Stomach (tissue), 9 donors: ENCODE measurements around the gene SPATA33. TPM values are rescaled to one million over a fixed set of nuclear protein-coding genes. Genes with fewer than 3 reads are reported as not detected.
A peak's percentile ranks its signal among the peaks of the same experiment; 100 is the strongest.
"Not testable (repeated sequence)": the region's sequence is repeated elsewhere in the genome, so short reads cannot be mapped to it uniquely, and the experiment has no call there.

ENCODE experiments used
- DNase-seq, 2 donors: peaks; one replicate each; pipeline versions ENCODE4 v3.0.0 to v3.0.0-alpha.2; 2013 to 2019
- H3K27ac ChIP-seq, 5 donors: fragments of 200-600 bp in 4 of 5; sonication (generic) in 4 of 5; one replicate each; pipeline ENCODE4 v1.5.1; 2013 to 2019; ENCODE audit warnings: mild to moderate bottlenecking in 1 of 5, moderate library complexity in 1 of 5
- H3K27me3 ChIP-seq, 3 donors: fragments of 200-600 bp; sonication (generic); one replicate each; pipeline ENCODE4 v1.5.1; 2017 to 2019; ENCODE audit warnings: mixed run types in 1 of 3
- H3K36me3 ChIP-seq, 4 donors: fragments of 200-600 bp; sonication (generic); 1 replicate in 3 of 4; 2 replicates in 1 of 4; pipeline ENCODE4 v1.5.1; 2016 to 2019
- H3K4me1 ChIP-seq, 4 donors: fragments of 200-600 bp; sonication (generic); one replicate each; pipeline ENCODE4 v1.5.1; 2016 to 2019
- H3K4me3 ChIP-seq, 4 donors: fragments of 200-600 bp; sonication (generic) in 3 of 4; one replicate each; pipeline ENCODE4 v1.5.1; 2016 to 2019; ENCODE audit warnings: mild to moderate bottlenecking in 1 of 4
- H3K9me3 ChIP-seq, 4 donors: fragments of 200-600 bp; sonication (generic); one replicate each; pipeline ENCODE4 v1.5.1; 2016 to 2019
- EP300 ChIP-seq: sonication (generic); formaldehyde crosslinking; IDR thresholded peaks from one replicate; pipeline ENCODE4 v1.6.1; 2017; ENCODE audit warnings: antibody characterized with exemption
- POLR2A ChIP-seq, 4 donors: fragments of 450-650 bp; IDR thresholded peaks; one replicate each; pipeline ENCODE4 v1.6.1; 2016; ENCODE audit warnings: antibody characterized with exemption in 4 of 4, control low read depth in 2 of 4, mild to moderate bottlenecking in 1 of 4, moderate library complexity in 1 of 4
- POLR2AphosphoS5 ChIP-seq, 3 donors: sonication (generic); formaldehyde crosslinking; IDR thresholded peaks; one replicate each; pipeline ENCODE4 v1.6.1; 2016; ENCODE audit warnings: antibody characterized with exemption in 3 of 3
- WGBS, 5 donors: extraction: QIAGEN DNeasy Blood & Tissue Kit in 3 of 5; methylation state at CpG; one replicate each; pipeline versions ENCODE4 v1.1.5 to v1.1.7; 2013 to 2018; 5-methylcytosine and 5-hydroxymethylcytosine counted together
- intact Hi-C: fragments of 100-400 bp; cut with DNase I; formaldehyde crosslinking; loops from one replicate; pipeline ENCODE4 v1.15.1; 2023; ENCODE audit warnings: low total_unique reads
- polyA plus RNA-seq, 3 donors: library from polyadenylated mRNA; stranded (reverse); fragments of 200-250 nt; gene quantifications; one replicate each; pipeline ENCODE4 v1.2.3, GENCODE V29; 2013
- total RNA-seq, 5 donors: library from RNA; depleted of rRNA; stranded (reverse); fragments of >200 nt; gene quantifications; one replicate each; pipeline versions ENCODE4 v1.1.0 to v1.2.3, GENCODE V29; 2014 to 2016
- TF ChIP-seq, protein P1 (sequence below), 7 experiments: fragments of 450-650 bp in 4 of 7; fragments of 200-600 bp in 3 of 7; sonication (generic) in 3 of 7; IDR thresholded peaks; one replicate each; pipeline ENCODE4 v1.5.1; 2016 to 2019; ENCODE audit warnings: antibody characterized with exemption in 7 of 7, control low read depth in 2 of 7, mild to moderate bottlenecking in 1 of 7
- donor health status: healthy with polysubstance abuse.
- donor health status: Bipolar disorder and iron deficiency.
- donor health status: healthy.

Gene SPATA33
- total and polyA plus RNA-seq, 8 donors = 3.2 to 181 (median 11.1) TPM

DNA sequence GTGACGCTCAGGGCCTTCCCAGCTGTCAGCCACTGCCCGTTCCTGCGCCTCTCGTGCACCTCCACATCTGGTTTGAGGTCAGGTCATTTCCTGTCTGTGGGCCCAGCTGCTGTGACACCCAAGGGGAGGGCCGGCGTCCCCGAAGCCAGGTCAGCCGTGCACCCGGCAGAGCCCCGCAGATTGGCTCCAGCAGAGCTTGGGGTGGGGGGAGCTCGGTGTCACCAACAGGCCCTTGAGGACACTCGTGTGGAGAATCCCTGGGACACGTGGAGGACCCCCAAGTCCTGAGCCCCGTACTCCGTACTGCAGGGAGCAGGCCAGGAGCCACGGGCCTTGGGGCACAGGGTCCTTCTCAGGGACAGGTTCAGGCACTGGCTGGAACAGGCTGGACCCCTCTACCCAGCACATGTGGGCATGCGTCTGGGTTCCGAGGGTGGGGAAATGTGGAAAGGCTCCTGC lies 39.1 kb downstream of the SPATA33 start:
- H3K4me1 ChIP-seq = peaks cover 19 to 47% (median 32%) of the 10 kb centered on the region in 4 donors
- no peaks in the 10 kb centered on the region for H3K9me3 ChIP-seq
- DNase-seq = peak in 1 of 2 donors; percentile 36
- intact Hi-C loops = no loop called here
- peaks cover 0 to 9% (median 0%) of the 10 kb centered on the region in 3 donors for H3K27me3 ChIP-seq
- 63 to 77% (median 68%) methylated on average over 9 to 18 of the region's 18 CpGs for WGBS, 5 donors
- TF ChIP-seq, protein P1, sequence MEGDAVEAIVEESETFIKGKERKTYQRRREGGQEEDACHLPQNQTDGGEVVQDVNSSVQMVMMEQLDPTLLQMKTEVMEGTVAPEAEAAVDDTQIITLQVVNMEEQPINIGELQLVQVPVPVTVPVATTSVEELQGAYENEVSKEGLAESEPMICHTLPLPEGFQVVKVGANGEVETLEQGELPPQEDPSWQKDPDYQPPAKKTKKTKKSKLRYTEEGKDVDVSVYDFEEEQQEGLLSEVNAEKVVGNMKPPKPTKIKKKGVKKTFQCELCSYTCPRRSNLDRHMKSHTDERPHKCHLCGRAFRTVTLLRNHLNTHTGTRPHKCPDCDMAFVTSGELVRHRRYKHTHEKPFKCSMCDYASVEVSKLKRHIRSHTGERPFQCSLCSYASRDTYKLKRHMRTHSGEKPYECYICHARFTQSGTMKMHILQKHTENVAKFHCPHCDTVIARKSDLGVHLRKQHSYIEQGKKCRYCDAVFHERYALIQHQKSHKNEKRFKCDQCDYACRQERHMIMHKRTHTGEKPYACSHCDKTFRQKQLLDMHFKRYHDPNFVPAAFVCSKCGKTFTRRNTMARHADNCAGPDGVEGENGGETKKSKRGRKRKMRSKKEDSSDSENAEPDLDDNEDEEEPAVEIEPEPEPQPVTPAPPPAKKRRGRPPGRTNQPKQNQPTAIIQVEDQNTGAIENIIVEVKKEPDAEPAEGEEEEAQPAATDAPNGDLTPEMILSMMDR (IDR thresholded peaks at IDR 0.05) = no peak
- TF ChIP-seq POLR2AphosphoS5 (IDR thresholded peaks at IDR 0.05) = no peak
- TF ChIP-seq POLR2A (IDR thresholded peaks at IDR 0.05) = no peak
- no peak for TF ChIP-seq EP300
- peaks cover 28 to 65% (median 62%) of the 10 kb centered on the region in 4 donors for H3K36me3 ChIP-seq
- no peak overlapping the region for H3K4me3 ChIP-seq
- no peak overlapping the region for H3K27ac ChIP-seq

DNA sequence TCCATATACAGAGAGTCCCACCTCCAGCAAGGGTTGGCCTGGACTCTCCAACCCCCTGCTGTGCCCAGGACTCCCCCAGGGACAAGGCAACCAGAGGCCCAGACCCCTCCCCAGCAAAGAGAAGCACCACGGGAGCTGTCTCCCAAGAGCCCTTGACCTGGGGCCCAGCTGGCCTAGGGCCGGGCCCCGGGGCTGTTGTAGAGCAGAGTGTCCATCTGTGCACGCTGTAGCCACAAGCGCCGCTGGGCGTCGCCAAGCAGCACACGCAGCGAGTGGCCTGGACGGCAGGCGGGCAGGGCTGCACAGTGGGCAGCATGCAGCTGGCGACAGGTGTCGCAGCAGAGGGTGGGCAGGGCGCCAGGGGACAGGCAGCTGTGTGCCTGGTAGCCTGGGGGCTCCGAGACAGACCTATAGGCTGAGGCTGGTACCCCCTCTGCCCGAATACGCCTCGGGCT lies 39.6 kb downstream of the SPATA33 start:
- no peak overlapping the region for H3K27ac ChIP-seq
- 79 to 94% (median 89%) methylated on average over 15 to 19 of the region's 19 CpGs for WGBS, 5 donors
- H3K9me3 ChIP-seq = no peaks in the 10 kb centered on the region
- intact Hi-C loops = no loop called here
- H3K4me1 ChIP-seq = peaks cover 24 to 52% (median 37%) of the 10 kb centered on the region in 4 donors
- peaks cover 23 to 60% (median 57%) of the 10 kb centered on the region in 4 donors for H3K36me3 ChIP-seq
- peak in 1 of 2 donors; percentile 44 for DNase-seq
- H3K27me3 ChIP-seq = peaks cover 0 to 13% (median 0%) of the 10 kb centered on the region in 3 donors
- no peak overlapping the region for H3K4me3 ChIP-seq
- no peak for TF ChIP-seq POLR2A (IDR thresholded peaks at IDR 0.05)
- TF ChIP-seq, protein P1 (IDR thresholded peaks at IDR 0.05) = no peak
- peak in 1 of 3 donors; percentile 14 for TF ChIP-seq POLR2AphosphoS5 (IDR thresholded peaks at IDR 0.05)
- TF ChIP-seq EP300 = no peak

DNA sequence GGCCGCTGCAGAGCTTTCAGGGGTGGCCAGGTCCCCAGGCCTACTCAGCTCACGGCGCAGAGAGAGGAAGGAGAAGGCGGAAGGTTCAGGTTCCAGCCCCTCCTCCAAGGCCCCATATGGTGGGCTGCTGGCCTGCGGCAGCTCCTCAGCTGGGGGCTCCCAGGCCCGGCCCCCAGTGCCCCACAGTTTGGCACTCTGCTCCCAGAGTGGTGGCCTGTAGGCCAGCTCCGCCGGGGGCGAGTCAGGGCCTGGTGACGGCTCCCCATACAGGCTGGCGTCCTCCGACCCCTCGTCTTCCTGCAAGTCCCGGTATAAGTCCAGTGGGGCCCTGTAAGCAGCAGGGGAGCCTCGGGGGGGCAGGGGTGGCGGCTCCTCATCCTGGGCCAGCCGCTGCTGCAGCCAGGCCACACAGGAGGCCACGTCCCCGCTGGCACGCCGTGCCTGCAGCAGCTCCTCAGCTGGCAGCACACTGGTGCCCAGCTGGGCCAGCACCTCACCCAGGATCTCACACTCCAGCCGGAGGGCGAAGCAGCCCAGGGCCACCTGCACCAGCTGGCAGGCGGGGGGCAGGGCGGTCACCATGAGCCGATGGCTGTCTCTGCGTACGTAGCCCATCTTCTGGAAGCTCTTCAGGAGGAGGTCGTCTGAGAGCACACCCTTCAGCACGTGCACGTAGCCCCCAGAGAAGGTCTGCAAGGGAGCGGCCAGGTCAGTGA lies 40.1 kb downstream of the SPATA33 start:
- Histone ChIP-seq H3K4me3 (no peak overlapping the region), H3K9me3 (no peaks in the 10 kb centered on the region), H3K4me1 (peaks cover 28 to 56% (median 41%) of the 10 kb centered on the region in 4 donors), H3K27me3 (peaks cover 0 to 18% (median 0%) of the 10 kb centered on the region in 3 donors), H3K27ac (no peak overlapping the region), H3K36me3 (peaks cover 18 to 54% (median 52%) of the 10 kb centered on the region in 4 donors)
- 81 to 88% (median 83%) methylated on average over 25 to 32 of the region's 32 CpGs for WGBS, 5 donors
- TF ChIP-seq POLR2AphosphoS5 (IDR thresholded peaks at IDR 0.05) = no peak
- TF ChIP-seq EP300 = no peak
- TF ChIP-seq, protein P1 (IDR thresholded peaks at IDR 0.05) = no peak
- TF ChIP-seq POLR2A (IDR thresholded peaks at IDR 0.05) = no peak
- peak in 1 of 2 donors; percentile 24 for DNase-seq
- intact Hi-C loops = no loop called here

DNA sequence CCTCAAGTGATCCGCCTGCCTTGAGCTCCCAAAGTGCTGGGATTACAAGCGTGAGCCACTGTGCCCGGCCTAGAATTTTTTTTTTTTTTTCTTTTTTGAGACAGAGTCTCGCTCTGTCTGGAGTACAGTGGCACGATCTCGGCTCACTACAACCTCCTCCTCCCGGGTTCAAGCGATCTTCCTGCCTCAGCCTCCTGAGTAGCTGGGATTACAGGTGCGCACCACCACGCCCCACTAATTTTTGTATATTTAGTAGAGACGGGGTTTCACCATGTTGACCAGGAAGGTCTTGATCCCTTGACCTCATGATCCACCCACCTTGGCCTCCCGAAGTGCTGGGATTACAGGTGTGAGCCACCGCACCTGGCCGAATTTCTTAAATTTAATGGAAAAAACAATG lies 41.1 kb downstream of the SPATA33 start:
- WGBS, 5 donors = 96 to 97% (median 97%) methylated on average over 14 of the region's 14 CpGs
- DNase-seq, H3K9me3 ChIP-seq, intact Hi-C loops, H3K27ac ChIP-seq, H3K4me3 ChIP-seq: not testable (repeated sequence)
- peaks cover 9 to 45% (median 42%) of the 10 kb centered on the region in 4 donors for H3K36me3 ChIP-seq
- peaks cover 28 to 56% (median 41%) of the 10 kb centered on the region in 4 donors for H3K4me1 ChIP-seq
- H3K27me3 ChIP-seq = peaks cover 0 to 22% (median 0%) of the 10 kb centered on the region in 3 donors

DNA sequence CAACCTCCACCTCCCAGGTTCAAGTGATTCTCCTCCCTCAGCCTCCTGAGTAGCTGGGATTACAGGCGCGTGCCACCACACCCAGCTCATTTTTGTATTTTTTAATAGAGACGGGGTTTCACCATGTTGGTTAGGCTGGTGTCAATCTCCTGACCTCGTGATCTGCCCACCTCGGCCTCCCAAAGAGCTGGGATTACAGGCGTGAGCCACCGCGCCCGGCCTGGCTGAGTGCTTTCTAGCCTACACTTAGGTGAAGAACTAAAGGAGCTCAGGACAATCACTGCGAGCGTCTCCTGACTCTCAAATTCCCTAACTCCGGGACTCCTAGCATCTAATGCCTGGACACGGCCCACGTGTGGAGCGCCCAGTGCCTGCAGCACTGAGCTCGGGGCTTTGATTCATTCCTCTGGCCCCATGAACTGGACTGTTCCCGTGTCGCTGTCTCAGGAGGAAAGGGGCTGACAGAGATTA lies 42.0 kb downstream of the SPATA33 start:
- H3K4me1 ChIP-seq = peaks cover 28 to 56% (median 41%) of the 10 kb centered on the region in 4 donors
- H3K4me3 ChIP-seq = peak overlapping the region; percentile 70 to 80 (median 74)
- peaks cover 0 to 36% (median 33%) of the 10 kb centered on the region in 4 donors for H3K36me3 ChIP-seq
- WGBS, 5 donors = 50 to 57% (median 53%) methylated on average over 14 to 18 of the region's 18 CpGs
- intact Hi-C loops = loop anchor here (10.0 kb wide), 1 partner anchor 165 kb away; no protein-coding TSS in a partner anchor
- H3K27ac ChIP-seq = peak overlapping the region; percentile 89 to 99 (median 94)
- not testable (repeated sequence) for DNase-seq, H3K9me3 ChIP-seq
- peaks cover 0 to 28% (median 0%) of the 10 kb centered on the region in 3 donors for H3K27me3 ChIP-seq
